Kidney epithelial cell (primary cell): ENCODE results near the gene PLAC8L1. TPM values are rescaled to one million over a fixed set of nuclear protein-coding genes. Genes with fewer than 3 reads are reported as not detected.

ENCODE experiments used
- DNase-seq: peaks from one replicate; pipeline ENCODE4 v3.0.0-alpha.2; 2010; ENCODE audit warnings: low read depth
- H3K27me3 ChIP-seq: 2 replicates; pipeline ENCODE4 v1.6.0; 2011; ENCODE audit warnings: low read length; ENCODE audit not compliant: control insufficient read depth, insufficient read depth
- H3K36me3 ChIP-seq: 2 replicates; pipeline ENCODE4 v1.5.1; 2011; ENCODE audit warnings: low read length; ENCODE audit not compliant: control insufficient read depth, insufficient read depth
- H3K4me3 ChIP-seq: 2 replicates; pipeline ENCODE4 v1.5.1; 2011; ENCODE audit warnings: low read depth, mild to moderate bottlenecking, control low read depth, low read length
- CTCF ChIP-seq: IDR thresholded peaks from 2 replicates; pipeline ENCODE4 v1.5.1; 2011; ENCODE audit warnings: mild to moderate bottlenecking, moderate library complexity, low read length, control low read depth, inconsistent platforms; ENCODE audit not compliant: insufficient read depth, poor library complexity, severe bottlenecking
- total RNA-seq: library from RNA; depleted of rRNA; stranded (reverse); fragments of >200 nt; gene quantifications from 2 replicates; pipeline ENCODE4 v1.2.3, GENCODE V29; 2015

PLAC8L1 gene
- total RNA-seq, 1 donor from 2014 or later, result not detected

- DNase-seq, result peak; percentile 59
- H3K36me3 ChIP-seq, result no peaks in the 10 kb centered on the region
- no peak overlapping the region for H3K4me3 ChIP-seq
- H3K27me3 ChIP-seq, result no peaks in the 10 kb centered on the region
- TF ChIP-seq CTCF, result peak; percentile 84
Observed at GRCh38 chr5:146048994-146049703, 56.2 kb downstream of the PLAC8L1 start.

- Histone ChIP-seq H3K4me3 (no peak overlapping the region), H3K27me3 (no peaks in the 10 kb centered on the region), H3K36me3 (no peaks in the 10 kb centered on the region)
- DNase-seq, result peak; percentile 38
- TF ChIP-seq CTCF, result no peak
Observed at GRCh38 chr5:146047396-146047795, 58.0 kb downstream of the PLAC8L1 start.

GRCh38 chr5:146043722-146044121, 61.7 kb downstream of the PLAC8L1 start:
- TF ChIP-seq CTCF, result no peak
- Histone ChIP-seq H3K27me3 (no peaks in the 10 kb centered on the region), H3K4me3 (no peak overlapping the region), H3K36me3 (no peaks in the 10 kb centered on the region)
- DNase-seq, result no peak

- no peak for TF ChIP-seq CTCF
- Histone ChIP-seq H3K36me3 (no peaks in the 10 kb centered on the region), H3K4me3 (no peak overlapping the region), H3K27me3 (no peaks in the 10 kb centered on the region)
- peak; percentile 83 for DNase-seq
Observed at GRCh38 chr5:146042628-146043279, 62.6 kb downstream of the PLAC8L1 start.

- Histone ChIP-seq H3K4me3 (no peak overlapping the region), H3K36me3 (no peaks in the 10 kb centered on the region), H3K27me3 (no peaks in the 10 kb centered on the region)
- peak; percentile 37 for TF ChIP-seq CTCF
- no peak for DNase-seq
Observed at GRCh38 chr5:146041180-146041789, 64.1 kb downstream of the PLAC8L1 start.

- no peaks in the 10 kb centered on the region for H3K36me3 ChIP-seq
- H3K27me3 ChIP-seq, result no peaks in the 10 kb centered on the region
- DNase-seq, result no peak
- H3K4me3 ChIP-seq, result no peak overlapping the region
- TF ChIP-seq CTCF, result no peak
Observed at GRCh38 chr5:146040527-146040926, 64.8 kb downstream of the PLAC8L1 start.
